Heart left ventricle (tissue), 13 donors: ENCODE data around the gene GCLC.

Experiments
- POLR2A ChIP-seq, 2 donors: fragments of 450-650 bp; IDR thresholded peaks; one replicate each; pipeline ENCODE4 v1.6.1; 2017; ENCODE audit warnings: antibody characterized with exemption in 2 of 2, mild to moderate bottlenecking in 2 of 2, moderate library complexity in 2 of 2
- TF ChIP-seq, protein P1 (sequence below), 12 donors: fragments of 200-600 bp; sonication (generic) in 4 of 12; IDR thresholded peaks; one replicate each; pipeline versions ENCODE4 v1.5.0 to v1.8.0; 2018 to 2022; ENCODE audit warnings: antibody characterized with exemption in 12 of 12, mild to moderate bottlenecking in 5 of 12
- donor health status: ischemic (EF 13 %, LVEDD 7.1; RV severe dilation, severe dysfunction).
- donor health status: DM: no; HTN: yes; CAD: no.
- donor health status: DM: no; HTN: no; CAD: no.
- donor health status: ischemic (EF 25% LVEDD 6.9; RV normal size, moderate dysfunction).
- donor health status: ischemic (EF 25% LVEDD 5.7; RV mildly dilated, moderate dysfunction).
- donor health status: ischemic (EF 35%, LVEDD 5.7; RV mildly dilated, moderate dysfunction).
- donor health status: nonischemic (EF 11% LVEDD 7.7; RV severe dilation, severe dysfunction).
- donor health status: DM: yes; HTN: yes; CAD: no.
- donor health status: PGD.
- donor health status: ischemic (EF 29% LVEDD 5.4; RV normal size, mild dysfunction).
- donor health status: nonischemic (EF 23%, LVEDD 6.1; RV moderate dilation, normal function).

DNA sequence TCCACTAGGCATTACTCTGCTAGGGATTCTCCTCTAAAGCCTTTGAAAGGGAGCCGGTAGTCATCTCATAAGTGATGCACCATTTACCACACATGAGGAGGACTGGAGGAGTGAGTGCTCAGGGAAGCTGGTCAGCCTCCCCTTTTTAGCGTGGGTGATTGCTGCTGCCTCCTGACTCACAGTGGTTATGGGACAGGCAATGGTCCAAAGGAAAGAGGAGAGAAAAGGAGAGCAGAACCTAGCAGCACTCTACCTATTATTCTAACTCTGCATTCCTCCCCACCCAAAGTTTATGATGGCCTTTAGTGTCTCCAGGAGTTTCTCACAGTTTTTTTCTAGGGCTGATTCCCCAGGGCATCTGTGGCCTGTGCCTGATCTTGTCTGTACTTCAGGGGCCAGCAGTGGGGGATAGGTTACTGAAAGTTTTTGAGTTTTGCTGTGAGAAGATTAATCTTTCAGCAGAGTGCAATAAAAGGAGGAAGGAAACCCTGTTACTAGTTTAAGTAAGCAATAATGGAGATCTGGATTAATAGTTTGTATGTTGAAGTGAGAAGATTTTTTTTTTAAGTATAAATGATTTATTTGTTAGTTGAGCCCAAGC lies 36.4 kb upstream of the GCLC start:
- no peak for TF ChIP-seq POLR2A (IDR thresholded peaks at IDR 0.05)
- TF ChIP-seq, protein P1, sequence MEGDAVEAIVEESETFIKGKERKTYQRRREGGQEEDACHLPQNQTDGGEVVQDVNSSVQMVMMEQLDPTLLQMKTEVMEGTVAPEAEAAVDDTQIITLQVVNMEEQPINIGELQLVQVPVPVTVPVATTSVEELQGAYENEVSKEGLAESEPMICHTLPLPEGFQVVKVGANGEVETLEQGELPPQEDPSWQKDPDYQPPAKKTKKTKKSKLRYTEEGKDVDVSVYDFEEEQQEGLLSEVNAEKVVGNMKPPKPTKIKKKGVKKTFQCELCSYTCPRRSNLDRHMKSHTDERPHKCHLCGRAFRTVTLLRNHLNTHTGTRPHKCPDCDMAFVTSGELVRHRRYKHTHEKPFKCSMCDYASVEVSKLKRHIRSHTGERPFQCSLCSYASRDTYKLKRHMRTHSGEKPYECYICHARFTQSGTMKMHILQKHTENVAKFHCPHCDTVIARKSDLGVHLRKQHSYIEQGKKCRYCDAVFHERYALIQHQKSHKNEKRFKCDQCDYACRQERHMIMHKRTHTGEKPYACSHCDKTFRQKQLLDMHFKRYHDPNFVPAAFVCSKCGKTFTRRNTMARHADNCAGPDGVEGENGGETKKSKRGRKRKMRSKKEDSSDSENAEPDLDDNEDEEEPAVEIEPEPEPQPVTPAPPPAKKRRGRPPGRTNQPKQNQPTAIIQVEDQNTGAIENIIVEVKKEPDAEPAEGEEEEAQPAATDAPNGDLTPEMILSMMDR (IDR thresholded peaks at IDR 0.05), result no peak
